Measurements from ENCODE around the gene PYM1.

DNA sequence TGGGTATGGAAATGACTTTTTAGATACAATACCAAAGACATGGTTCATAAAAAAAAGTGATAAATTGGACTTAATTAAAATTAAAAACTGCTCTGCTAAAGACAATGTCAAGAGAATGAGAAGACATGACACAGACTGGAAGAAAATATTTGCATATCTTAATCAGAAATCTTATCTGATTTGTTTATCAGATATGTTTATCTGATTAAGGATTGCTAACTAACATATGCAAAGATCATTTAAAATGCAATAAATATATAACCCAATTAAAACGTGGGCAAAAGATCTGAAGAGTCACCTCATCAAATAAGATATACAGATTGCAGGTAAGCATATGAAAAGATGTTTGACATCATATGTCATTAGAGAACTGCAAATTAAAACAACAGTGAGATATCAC lies 75.0 kb downstream of the PYM1 start:
- TF ChIP-seq, protein P1, sequence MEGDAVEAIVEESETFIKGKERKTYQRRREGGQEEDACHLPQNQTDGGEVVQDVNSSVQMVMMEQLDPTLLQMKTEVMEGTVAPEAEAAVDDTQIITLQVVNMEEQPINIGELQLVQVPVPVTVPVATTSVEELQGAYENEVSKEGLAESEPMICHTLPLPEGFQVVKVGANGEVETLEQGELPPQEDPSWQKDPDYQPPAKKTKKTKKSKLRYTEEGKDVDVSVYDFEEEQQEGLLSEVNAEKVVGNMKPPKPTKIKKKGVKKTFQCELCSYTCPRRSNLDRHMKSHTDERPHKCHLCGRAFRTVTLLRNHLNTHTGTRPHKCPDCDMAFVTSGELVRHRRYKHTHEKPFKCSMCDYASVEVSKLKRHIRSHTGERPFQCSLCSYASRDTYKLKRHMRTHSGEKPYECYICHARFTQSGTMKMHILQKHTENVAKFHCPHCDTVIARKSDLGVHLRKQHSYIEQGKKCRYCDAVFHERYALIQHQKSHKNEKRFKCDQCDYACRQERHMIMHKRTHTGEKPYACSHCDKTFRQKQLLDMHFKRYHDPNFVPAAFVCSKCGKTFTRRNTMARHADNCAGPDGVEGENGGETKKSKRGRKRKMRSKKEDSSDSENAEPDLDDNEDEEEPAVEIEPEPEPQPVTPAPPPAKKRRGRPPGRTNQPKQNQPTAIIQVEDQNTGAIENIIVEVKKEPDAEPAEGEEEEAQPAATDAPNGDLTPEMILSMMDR (IDR thresholded peaks at IDR 0.05), result no peak
- TF ChIP-seq POLR2AphosphoS5 (IDR thresholded peaks at IDR 0.05) (no peak), EP300 (IDR thresholded peaks at IDR 0.05) (no peak), POLR2A (IDR thresholded peaks at IDR 0.05) (no peak)

Measured in sigmoid colon (tissue), 4 donors.